Stimulated activated CD8-positive, alpha-beta memory T cell treated with anti-CD3 and anti-CD28 coated beads, Interleukin-7, amount 100 ng/mL, for 1 hour (primary cell): Measurements from ENCODE around the gene GSAP.

Experiments
- DNase-seq, 2 donors: peaks; one replicate each; pipeline ENCODE4 v3.0.0-alpha.2; 2020; ENCODE audit warnings: low read depth in 2 of 2

Gene GSAP

DNA sequence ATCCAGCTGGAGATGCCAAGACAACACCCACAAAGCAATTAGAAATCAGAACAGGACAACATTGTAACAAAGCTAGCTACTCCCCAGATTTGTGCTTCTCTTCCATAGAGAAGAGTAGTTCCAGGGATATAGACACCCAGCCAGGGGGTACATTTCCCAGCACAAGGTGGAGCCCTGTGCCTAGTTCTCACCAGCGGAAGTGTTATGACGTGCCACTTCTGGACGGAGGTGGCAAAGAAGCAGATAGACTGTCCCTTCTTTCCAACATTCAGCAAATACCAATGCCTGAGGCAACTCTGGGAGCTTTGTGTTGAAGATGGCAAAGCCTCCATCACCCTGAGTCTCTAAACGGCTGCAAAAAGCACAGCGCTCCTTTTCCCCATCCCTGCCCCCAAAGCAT, 23.4 kb upstream of the GSAP start:
- DNase-seq = no peak

DNA sequence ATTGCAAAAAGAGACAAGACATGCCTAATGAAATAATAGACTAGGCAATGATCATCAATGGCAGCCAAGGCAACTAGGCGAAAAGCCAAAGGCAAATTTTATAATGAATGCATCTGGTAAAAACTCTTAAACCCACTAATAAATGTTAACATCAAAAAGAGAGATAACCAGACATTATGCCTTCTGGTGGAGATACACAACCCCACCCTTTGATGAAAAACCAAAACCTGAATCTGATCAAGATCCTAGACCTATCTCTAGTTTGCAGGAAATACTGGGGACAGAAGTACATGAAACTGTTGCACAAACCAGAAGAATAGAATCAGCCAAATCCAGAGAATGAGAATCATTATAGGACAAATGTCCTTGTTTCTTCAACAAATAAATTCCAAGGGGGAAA, 22.0 kb upstream of the GSAP start:
- DNase-seq = no peak

DNA sequence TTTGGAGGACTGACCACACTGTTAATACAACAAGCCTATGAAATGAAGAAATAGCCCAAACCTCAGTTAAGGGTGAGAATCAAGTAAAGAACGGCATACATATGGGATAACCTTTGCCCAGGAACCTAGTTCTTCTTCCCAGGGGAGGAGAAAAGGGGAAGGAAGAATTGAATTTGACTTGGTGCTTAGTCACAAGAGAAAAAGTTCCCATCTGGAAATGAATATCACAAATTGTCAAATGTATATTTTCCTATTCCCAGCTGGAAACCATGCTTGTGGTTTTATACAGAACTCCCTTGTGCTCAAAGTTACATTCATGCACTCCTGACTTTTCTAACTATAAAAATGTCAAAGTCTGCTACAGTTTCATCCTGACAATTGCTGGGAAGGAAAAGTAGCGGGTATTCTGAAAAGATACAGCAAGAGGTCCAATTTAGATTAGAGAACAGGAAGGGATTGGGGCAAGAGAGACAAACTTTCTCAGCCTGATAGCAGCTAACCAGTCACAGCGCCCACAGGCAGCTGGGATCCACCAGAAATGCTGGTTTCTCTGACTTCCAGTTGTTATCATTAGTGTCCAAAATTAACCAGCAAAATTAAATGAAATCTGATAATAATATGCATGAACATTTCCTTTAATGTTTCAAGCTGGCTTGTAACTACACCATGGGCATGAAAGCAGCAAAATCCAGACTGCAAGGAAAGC, 18.6 kb upstream of the GSAP start:
- DNase-seq = no peak

DNA sequence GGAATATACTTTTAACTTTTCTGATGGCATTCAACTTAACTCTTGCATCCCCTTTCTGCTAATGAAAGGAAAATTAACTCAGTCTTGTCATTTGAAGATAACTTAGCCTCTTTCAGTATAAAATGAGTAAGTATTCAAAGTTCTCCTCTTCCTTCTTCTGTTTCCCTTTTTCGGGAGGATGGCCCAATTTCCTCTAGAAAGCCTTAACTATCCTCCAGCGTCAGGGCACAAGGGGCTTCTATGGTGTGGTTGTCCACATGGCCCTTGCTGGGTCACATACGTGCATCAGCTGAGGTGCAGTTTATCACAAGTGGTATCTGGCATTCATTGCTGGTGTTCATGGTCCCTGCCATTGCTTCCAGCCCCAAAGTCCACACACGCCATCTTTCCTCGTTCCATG, 17.8 kb upstream of the GSAP start:
- no peak for DNase-seq

DNA sequence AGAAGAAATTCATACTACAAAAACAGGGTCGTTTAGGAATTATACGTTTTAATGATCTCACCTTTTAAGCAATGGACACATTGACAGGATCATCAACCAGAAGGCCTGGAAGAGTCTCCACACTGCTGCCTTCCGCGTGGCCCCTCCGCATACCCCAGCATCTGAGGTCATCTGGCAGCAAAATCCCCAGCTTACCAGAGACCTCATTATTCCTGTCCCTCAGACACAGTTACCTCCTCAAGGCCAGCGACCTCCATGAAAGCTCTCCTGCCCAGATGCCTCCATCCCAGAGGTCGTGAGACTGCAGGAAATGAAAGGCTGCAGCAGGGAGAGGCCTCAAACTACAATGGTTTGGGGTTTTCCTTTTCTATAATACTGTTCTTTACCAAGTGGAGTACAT, 14.8 kb upstream of the GSAP start:
- no peak for DNase-seq

DNA sequence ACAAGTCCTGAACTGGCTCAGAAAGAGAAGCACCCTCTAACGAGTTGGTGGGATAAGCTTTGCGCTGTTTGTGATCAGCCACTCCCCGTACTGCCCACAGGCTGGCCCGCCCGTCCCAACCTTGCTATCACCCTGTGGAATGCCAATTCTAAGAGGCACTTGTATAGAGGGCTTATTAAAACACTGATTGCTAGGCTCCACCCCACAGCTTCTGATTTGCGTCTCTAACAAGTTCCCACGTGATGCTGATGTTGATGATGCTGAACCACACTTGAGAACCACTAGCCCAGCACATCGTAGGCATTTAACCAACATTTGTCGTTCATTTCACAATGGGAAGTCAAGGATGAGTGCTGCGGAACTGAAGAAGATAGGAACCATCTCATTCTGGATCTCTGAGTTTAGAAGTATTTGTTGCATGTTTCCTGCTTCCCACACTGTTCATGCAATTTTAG, 12.7 kb upstream of the GSAP start:
- peak in 1 of 2 donors; percentile 12 for DNase-seq

DNA sequence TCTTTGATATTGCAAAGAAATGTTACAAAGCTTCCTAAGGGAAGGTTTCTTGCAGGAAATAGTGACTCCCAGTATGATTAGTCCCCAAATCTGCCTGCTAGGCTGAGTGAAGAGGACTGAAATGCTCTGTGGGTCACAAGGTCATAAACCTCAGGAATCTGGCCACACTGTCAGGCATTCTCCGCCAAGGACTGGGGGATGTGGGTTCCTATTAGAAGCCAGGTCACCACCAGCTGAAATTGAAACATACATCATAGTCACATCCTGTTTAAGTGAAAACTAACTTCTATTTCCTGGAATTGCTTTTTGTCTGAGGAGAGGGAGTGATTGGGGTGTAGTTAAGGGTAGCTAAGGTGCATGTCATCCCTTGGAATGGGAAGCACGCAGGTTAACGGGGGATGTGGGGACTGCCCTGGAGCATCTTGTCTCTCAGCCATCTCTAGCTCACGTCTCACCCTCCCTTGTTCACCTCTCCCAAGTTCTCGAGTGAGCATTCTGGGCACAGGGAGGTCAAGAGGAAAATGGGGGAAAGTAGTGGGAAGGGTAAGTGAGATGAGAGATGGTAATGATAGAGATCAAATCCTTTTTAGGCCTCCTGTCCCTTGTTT, 12.0 kb upstream of the GSAP start:
- DNase-seq = no peak

DNA sequence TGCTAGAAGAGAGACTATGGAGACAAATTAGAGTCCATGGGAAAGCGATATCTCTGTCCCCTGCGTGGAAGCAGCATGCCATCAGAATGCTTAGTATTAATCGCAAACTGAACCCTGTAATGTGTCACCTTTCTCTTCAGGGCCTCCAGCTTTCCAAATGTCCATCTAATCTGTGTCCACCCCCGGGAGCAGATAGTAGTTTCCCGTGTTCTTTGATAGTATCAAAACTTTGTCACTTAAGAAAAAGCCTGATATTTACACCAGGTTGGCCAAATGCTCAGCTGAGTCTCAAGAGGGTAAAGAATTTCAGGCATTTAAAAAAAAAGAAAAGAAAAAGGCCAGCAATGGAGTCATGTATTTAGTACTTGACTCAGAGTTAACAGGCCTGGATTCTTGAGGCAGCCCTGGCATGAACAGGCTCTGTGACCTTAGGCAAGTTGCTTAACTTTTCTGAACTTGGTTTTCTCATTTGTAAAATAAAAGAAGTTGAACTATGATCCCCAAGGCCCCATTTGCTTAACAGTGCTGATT, 10.4 kb upstream of the GSAP start:
- no peak for DNase-seq

DNA sequence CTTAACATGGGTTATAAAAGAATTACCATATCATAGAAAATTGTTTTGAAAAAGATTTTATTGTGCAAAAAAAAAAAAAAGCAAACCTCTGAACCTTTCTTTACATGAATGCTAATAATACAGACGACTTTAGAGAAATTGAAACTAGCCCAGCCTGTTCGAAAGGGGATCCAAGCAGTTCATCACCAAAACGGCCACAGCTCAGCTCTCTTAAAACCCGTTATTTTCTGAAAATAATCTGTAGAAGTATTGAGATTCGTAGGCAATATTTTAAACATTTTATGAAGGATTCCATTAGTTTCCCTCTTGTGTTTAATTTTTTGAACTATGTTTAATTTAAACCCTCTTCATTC, 9.9 kb upstream of the GSAP start:
- DNase-seq = no peak

DNA sequence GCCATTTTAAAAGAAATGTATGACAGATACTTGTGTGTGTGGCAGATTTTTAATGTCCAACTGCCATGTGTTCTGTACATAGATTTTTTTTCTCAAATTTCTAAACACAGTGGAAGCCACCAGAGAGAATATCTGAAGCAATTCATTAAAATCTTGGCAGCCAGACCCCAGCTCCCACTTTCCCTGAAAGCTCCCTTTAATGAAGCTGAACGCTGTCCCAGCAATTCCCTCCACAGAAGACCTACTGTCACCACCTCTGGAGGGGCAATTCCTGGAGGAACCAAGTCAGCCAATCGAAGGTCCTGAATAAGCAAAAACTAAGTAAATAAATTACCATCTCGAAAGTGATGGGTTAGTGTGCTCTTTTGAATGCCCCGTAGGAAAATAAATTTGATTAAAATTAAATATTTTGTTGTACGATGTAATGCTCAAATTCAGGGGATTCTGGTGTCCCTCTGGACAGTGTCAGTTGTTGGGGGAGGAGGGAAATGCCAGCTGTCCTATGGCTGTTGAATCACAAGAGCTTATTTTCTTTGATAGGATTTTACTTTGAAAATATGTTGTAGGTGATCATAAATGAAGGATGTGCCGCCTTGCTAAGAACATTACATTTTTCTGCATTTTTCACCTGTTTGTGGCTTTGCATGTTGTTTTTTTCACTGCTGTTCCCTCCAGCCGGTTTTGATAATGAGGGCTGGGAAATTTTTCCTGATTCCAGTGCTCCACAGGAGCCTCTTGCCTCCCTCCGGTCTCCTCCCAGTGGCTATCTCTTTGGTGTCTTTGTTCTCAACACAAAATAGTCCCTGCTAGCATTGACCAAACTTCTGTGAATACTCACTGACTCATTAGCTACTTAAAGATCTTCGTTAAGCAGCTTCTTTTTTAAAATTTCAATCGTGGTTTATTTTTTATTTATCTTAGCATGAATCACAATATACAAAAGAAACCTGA, 9.2 kb upstream of the GSAP start:
- no peak for DNase-seq

DNA sequence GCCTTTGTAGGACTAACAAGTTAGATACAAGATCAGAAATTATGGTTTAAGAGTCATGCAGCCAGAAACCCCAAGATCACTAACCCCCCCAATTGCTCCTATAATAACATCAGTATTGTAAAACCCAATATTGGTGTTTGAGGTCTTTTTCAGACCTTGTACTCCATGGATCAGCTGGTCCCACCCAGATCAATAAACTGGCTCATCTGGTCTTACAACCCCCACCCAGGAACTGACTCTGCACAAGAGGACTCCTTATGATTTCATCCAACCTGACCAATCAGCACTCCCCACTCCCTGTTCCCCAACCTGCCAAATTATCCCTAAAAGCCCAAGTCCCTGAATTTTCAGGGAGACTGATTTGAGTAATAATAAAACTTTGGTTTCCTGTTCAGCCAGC, 6.4 kb upstream of the GSAP start:
- no peak for DNase-seq

DNA sequence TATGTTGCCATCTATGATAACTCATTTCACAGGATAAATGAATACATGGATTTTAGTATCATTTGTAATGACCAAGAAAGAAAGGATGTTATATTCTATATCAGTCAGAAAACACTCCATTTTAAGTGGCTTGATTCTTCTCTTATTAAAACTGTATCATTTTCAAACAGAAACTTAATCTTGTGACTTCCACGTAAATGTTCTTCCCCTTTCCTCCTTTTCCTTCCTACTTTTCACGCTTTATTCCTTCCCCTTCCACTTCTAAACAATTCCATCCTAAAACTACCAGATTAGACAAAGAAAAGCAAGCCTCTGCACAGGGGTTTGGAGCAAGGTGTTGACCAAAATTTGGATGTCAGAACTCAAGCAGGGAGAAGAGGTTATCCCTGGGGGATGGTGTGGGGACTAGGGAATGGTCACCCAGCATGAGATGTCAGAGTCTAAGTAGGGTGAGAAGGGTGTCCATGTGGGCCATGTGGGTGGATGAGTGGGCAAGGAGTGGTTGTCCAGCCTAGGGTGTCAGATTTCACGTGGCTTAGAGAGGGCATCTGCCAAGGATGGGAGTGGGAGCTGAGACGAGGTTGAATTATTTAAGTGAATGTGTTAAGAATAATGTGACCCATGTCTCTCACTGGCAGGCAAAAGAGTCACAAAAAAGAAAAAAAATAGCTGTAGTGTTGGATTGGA, 5.0 kb upstream of the GSAP start:
- no peak for DNase-seq

DNA sequence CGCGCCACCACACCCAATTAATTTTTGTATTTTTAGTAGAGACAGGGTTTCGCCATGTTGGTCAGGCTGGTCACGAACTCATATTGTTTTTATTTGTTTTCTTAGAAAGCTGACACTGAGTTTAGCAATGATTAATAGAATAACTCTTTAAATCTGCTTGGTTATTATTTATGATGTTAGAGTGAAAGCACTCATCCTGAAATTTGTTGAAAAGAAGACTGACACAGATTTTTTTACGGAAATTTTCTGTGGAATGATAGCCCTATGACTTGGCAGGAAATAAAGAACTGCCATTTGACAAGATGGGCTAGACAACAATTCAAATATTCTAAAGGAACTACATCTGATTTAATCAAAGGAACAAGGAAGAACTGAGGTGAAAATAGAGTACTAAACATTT, 4.3 kb upstream of the GSAP start:
- no peak for DNase-seq

DNA sequence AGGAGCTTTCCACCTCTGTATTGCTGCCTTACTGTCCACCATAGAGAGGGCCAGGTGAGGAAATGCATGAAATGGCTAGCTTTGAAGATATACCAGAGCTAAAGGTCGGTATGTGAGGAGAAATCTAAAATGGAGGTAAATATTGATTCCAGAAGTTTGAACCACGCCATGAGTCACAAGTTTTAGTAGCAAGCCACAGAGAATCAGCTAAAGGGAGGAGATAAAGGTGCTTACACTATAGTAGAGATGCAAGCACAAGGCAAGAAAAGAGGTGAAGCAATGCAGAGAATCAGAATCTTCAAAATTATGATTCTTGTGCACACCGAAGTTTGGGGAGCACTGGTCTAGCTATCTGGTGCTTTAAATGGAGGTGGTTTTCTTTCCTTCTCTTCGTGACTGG, 3.0 kb upstream of the GSAP start:
- DNase-seq = no peak

DNA sequence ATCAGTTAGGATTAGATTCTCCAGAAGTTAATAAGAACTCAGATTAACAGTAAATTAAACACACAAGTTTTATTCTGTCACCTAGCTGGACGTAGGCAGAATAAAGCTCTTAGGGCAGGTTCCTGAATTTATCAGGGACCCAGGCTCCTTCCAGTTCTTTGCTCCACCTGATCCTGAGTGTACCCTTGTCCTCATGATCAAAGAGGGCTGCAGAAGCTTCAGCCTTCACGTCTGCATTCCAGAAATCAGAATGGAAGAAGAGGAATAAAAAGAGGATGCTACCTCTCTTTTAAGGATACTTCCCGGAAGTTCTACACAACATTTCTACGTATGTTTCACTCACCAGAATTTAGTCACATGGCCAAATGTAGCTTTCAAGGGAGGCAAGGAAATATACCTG, 1.7 kb upstream of the GSAP start:
- DNase-seq = no peak

DNA sequence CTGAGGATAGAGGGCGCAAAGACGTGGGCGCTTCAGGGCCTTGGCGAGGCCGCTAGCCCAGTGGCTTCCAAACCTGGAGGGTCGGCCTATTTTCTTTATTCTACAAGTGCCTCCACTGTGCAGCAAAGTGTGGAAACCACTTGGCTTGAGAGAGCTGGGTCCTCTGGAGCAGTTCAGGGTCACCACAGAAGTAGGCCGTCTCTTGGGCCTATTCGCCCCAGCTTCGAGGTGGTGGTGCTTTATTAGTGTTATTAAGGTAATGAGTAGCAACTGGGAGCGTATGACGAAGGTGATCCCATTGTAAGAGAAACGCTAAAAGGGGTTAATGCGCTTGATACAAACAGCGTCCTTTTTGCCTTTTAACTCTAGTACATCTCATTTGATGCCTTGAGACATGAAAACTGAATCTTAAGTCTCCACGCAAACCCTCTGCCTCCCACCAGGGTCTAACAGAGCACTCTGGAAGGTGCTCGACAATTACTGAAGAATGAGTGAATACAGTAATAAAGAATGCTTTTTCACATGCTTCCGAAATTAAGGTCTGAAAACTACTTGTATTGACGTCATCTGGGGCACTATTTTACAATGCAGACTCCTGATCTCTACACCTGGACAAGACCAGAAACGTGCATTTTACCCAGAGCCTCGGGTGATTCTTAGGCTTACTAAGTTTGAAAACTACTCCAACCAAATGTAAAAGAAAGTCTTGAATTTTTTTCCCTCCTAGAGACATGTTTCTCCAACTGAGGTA, 647 bp upstream of the GSAP start:
- DNase-seq = no peak

DNA sequence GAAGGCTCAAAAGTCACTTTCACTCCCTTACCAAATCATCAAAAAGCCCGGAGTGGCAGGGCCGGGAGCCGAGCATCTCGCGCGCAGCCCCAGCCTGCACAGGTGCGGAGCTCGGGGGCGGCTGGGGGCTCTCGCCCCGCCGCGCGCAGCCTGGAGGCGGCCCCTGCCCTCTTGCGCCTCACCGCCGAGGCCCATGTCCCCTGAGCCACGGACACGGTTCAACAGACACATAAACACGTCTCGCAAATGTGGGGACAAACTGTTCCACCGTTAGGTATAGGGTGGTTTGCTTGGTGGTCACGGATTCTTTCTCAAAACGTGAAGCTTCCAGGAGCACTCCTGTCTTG, 700 bp downstream of the GSAP start:
- DNase-seq = no peak

DNA sequence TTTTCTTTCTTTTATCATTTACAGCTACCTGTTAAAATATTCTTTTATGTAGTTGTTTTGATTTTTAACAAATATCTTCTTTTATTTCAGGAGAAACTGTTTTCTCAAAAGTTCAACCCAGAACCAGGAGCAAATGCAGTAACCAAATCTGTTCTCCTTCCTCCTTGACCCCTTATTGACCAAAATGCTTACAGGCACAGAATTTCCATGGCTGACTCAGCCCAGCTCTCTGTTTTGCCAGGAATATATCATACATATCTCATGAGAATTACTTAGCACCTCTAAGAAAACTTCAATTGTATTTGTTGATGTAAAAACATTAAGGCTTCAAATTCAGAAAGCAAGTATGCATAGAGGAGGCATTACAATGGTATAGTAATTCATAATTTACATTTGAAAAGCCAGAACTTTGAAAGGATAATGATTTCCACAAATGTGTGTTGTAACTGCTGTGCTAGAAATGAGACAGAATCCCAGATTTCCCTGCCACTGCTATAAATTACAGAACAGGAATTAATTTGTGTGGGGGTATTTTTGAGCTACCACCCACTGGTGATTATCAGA, 2.2 kb downstream of the GSAP start:
- DNase-seq = no peak

DNA sequence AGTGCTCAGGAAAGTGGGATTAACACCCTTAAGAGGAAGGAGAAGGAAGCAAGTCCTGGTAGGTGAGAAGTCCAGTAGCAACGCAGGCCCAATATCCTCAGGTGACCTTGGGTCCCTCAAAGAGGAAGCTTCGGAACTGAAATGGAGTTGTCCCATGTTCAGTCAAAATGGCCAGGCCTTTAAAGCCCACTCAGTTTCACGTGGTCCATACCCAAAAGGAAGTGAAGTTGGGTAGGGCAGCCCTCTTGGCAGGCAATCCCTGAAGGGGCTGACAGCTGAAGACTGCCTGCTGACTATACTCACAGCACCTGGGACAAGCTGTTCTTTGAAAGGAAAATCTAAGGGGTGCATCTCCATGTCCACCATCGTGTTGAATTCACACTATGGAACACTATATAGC, 3.0 kb downstream of the GSAP start:
- DNase-seq = no peak

DNA sequence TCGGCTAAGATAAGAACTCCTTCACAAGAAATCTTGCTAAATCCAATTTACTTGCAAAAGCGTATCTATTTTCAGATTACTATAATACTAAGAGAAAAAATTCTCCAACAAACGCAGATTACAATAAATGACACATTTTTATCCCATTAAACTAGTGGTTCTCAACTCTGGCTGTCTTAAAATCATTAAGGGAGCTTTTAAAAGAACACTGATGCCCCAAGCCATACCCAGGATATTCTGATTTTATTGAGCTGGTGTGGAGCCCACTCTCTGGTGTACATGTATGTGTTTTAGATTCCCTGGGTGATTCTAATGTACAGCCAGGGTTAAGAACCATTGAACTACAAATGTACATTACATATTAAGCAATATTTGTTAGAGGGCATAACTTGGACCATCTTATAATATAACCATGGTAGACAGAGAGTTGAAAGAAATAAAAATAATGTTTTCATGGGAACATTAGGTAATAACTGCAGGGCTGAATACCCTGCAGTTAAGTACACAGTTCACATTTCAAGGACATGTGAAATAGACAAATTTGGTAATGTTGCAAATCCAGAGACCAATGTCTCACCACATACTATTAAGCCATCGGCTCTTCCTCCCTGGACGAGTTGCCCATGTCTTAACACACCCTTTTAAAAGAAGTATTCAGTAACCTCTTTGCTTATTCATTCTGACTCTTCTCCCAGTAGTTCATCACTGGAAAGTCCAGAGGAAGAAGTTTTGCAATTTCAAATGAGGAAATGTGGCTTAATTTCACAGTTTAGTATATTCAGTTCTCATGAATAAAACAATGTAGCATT, 6.2 kb downstream of the GSAP start:
- DNase-seq = no peak
